Right lobe of liver (tissue), 4 donors: ENCODE measurements around the gene REXO5.

Experiments
- POLR2A ChIP-seq: fragments of 450-650 bp; IDR thresholded peaks from one replicate; pipeline ENCODE4 v1.6.1; 2017; ENCODE audit warnings: antibody characterized with exemption, mild to moderate bottlenecking
- TF ChIP-seq, protein P1 (sequence below), 4 donors: fragments of 200-600 bp in 3 of 4; fragments of 450-650 bp in 1 of 4; IDR thresholded peaks; one replicate each; pipeline versions ENCODE4 v1.5.1 to v1.8.0; 2016 to 2022; ENCODE audit warnings: antibody characterized with exemption in 4 of 4, mild to moderate bottlenecking in 2 of 4
- donor health status: DM: no; HTN: no; CAD: no.
- donor health status: DM: no; HTN: no; CAD: no.
- donor health status: DM: no; HTN: yes; CAD: no.

DNA sequence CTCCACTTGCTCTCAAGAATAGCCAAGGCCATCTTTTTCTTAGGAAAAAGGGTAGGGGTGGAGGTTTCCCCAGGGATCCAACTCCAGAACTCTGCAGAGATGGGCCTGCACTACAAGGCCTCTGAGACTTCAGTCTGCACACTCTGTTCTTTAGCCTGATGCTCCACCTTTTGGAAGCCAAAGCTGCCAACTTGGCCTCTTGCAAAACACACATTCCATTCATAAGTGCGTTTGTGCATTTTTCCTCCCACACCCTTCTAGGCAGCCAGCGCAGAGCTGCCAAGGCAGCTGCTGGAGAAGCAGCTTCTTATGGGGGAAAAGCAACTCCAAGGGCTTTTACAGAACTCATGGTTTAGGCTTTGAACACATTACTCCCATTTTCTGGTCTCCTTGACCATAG lies 45.3 kb downstream of the REXO5 start:
- TF ChIP-seq, protein P1, sequence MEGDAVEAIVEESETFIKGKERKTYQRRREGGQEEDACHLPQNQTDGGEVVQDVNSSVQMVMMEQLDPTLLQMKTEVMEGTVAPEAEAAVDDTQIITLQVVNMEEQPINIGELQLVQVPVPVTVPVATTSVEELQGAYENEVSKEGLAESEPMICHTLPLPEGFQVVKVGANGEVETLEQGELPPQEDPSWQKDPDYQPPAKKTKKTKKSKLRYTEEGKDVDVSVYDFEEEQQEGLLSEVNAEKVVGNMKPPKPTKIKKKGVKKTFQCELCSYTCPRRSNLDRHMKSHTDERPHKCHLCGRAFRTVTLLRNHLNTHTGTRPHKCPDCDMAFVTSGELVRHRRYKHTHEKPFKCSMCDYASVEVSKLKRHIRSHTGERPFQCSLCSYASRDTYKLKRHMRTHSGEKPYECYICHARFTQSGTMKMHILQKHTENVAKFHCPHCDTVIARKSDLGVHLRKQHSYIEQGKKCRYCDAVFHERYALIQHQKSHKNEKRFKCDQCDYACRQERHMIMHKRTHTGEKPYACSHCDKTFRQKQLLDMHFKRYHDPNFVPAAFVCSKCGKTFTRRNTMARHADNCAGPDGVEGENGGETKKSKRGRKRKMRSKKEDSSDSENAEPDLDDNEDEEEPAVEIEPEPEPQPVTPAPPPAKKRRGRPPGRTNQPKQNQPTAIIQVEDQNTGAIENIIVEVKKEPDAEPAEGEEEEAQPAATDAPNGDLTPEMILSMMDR (IDR thresholded peaks at IDR 0.05): no peak
- no peak for TF ChIP-seq POLR2A
